Measurements from ENCODE around the gene ATXN1. TPM values are rescaled to one million over a fixed set of nuclear protein-coding genes. Genes with fewer than 3 reads are reported as not detected.

The ATXN1 gene
- total and polyA plus RNA-seq, 2 of the 8 experiments (the other 6 are each of a cell fraction or from before 2014, with no cell fraction given) = 1.6 to 4.0 TPM

- no peak for TF ChIP-seq JUN (IDR thresholded peaks at IDR 0.05; ENCODE audit: low read depth, low read length)
- no peak for TF ChIP-seq CHD1 (IDR thresholded peaks at IDR 0.05; ENCODE audit: low read depth, low read length)
- no peak for TF ChIP-seq ASH2L (IDR thresholded peaks at IDR 0.05; ENCODE audit: low read length)
- no peak for TF ChIP-seq POU5F1 (IDR thresholded peaks at IDR 0.05; ENCODE audit: low read depth, low read length)
These were observed 248.5 kb downstream of the ATXN1 start (continued) for GRCh38 chr6:16512544-16513290.
